ENCODE measurements around the gene FOXP4. TPM values are rescaled to one million over a fixed set of nuclear protein-coding genes. Genes with fewer than 3 reads are reported as not detected.

The FOXP4 gene
- polyA plus RNA-seq, 4 donors, result 13.8 to 150 (median 16.4) TPM

DNA sequence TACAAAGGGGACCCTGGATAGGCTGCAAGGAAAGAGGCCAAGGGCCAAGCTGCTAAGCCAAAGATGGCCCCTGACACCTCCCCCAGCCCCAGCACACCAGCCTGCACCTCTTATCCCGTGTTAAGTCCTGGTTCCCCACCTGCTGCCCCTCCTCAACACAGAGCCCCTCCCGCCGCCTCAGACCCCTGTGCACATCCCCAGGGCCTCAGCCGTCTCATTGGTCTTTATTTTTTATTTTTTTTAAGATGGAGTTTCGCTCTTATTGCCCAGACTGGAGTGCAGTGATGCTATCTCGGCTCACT lies 55.0 kb downstream of the FOXP4 start:
- DNase-seq, result no peak
- Histone ChIP-seq H3K4me3 (ENCODE audit: low read depth in 1 of 3, low read length in 3 of 3) (no peak overlapping the region), H3K27me3 (ENCODE audit: control insufficient read depth in 3 of 3, insufficient read depth in 3 of 3, low read length in 3 of 3) (no peaks in the 10 kb centered on the region), H3K27ac (ENCODE audit: low read depth in 1 of 3, low read length in 2 of 3) (no peak overlapping the region), H3K9me3 (ENCODE audit: control insufficient read depth in 2 of 2, insufficient read depth in 1 of 2, low read depth in 1 of 2, low read length in 1 of 2) (no peaks in the 10 kb centered on the region), H3K4me1 (ENCODE audit: control insufficient read depth in 3 of 3, insufficient read depth in 2 of 3, low read depth in 1 of 3, low read length in 2 of 3) (peaks cover 0 to 9% (median 0%) of the 10 kb centered on the region in 3 donors), H3K36me3 (ENCODE audit: control insufficient read depth in 3 of 3, insufficient read depth in 2 of 3, low read depth in 1 of 3, low read length in 3 of 3) (peaks cover 0 to 52% (median 10%) of the 10 kb centered on the region in 3 donors)
- WGBS, 3 donors, result 82 to 90% (median 89%) methylated on average over 6 of the region's 6 CpGs
- no peak for FAIRE-seq

- WGBS, 3 donors, result 31 to 65% (median 46%) methylated on average over 4 of the region's 4 CpGs
- no peak for DNase-seq
- H3K4me1 ChIP-seq (ENCODE audit: control insufficient read depth in 3 of 3, insufficient read depth in 2 of 3, low read depth in 1 of 3, low read length in 2 of 3), result peaks cover 0 to 9% (median 0%) of the 10 kb centered on the region in 3 donors
- no peak overlapping the region for H3K27ac ChIP-seq (ENCODE audit: low read depth in 1 of 3, low read length in 2 of 3)
- FAIRE-seq, result no peak
- H3K4me3 ChIP-seq (ENCODE audit: low read depth in 1 of 3, low read length in 3 of 3), result no peak overlapping the region
- H3K27me3 ChIP-seq (ENCODE audit: control insufficient read depth in 3 of 3, insufficient read depth in 3 of 3, low read length in 3 of 3), result no peaks in the 10 kb centered on the region
- H3K9me3 ChIP-seq (ENCODE audit: control insufficient read depth in 2 of 2, insufficient read depth in 1 of 2, low read depth in 1 of 2, low read length in 1 of 2), result no peaks in the 10 kb centered on the region
- H3K36me3 ChIP-seq (ENCODE audit: control insufficient read depth in 3 of 3, insufficient read depth in 2 of 3, low read depth in 1 of 3, low read length in 3 of 3), result peaks cover 0 to 40% (median 8%) of the 10 kb centered on the region in 3 donors
These were observed 56.2 kb downstream of the FOXP4 start for GRCh38 chr6:41602422-41602743.

DNA sequence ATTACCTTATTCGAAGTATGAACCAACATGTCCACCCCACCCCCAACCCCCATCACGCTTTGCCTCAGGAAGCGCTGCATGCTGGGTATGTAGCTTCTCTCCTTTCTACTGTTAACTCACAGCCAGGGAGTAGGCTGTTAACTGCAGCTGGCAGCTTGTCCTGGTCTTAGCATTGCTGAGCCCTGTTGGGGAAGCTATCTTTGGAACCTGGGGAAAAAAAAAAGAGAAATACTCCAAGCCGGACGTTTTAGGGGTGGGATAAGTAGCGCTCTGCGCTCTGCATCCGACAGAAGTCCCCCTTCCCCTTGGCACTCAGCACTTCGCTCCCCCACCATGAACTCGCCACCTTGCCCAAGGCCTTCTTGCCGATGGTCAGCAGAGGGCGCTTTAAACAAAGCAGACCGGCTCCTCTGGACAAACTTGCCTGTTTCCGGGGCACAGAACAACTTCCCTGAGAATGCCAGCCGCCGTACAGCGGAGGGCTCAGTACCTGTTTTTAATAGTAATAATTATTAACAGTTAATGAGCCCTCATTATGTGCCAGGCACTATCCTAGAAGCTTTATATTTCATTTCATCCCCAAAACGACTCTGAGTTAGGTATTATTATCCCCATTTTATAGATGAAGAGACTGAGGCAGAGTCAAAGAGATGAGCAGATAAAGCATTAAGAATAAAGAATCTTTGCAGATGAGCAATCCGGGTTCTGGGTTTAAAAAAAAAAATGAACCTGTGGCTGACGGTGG lies 56.9 kb downstream of the FOXP4 start:
- H3K4me3 ChIP-seq (ENCODE audit: low read depth in 1 of 3, low read length in 3 of 3), result no peak overlapping the region

GRCh38 chr6:41604006-41604405 lies 57.8 kb downstream of the FOXP4 start:
- FAIRE-seq, result no peak
- Histone ChIP-seq H3K9me3 (ENCODE audit: control insufficient read depth in 2 of 2, insufficient read depth in 1 of 2, low read depth in 1 of 2, low read length in 1 of 2) (no peaks in the 10 kb centered on the region), H3K27me3 (ENCODE audit: control insufficient read depth in 3 of 3, insufficient read depth in 3 of 3, low read length in 3 of 3) (no peaks in the 10 kb centered on the region), H3K4me3 (ENCODE audit: low read depth in 1 of 3, low read length in 3 of 3) (no peak overlapping the region), H3K36me3 (ENCODE audit: control insufficient read depth in 3 of 3, insufficient read depth in 2 of 3, low read depth in 1 of 3, low read length in 3 of 3) (peaks cover 0 to 24% (median under 1%) of the 10 kb centered on the region in 3 donors), H3K27ac (ENCODE audit: low read depth in 1 of 3, low read length in 2 of 3) (no peak overlapping the region), H3K4me1 (ENCODE audit: control insufficient read depth in 3 of 3, insufficient read depth in 2 of 3, low read depth in 1 of 3, low read length in 2 of 3) (peaks cover 0 to 9% (median 0%) of the 10 kb centered on the region in 3 donors)
- WGBS, 3 donors, result 63 to 83% (median 73%) methylated on average over 5 of the region's 5 CpGs
- DNase-seq, result no peak

More for the DNA sequence above, 56.9 kb downstream of the FOXP4 start:
- H3K27ac ChIP-seq (ENCODE audit: low read depth in 1 of 3, low read length in 2 of 3), result peak overlapping the region in 1 of 3 donors; percentile 27
- H3K36me3 ChIP-seq (ENCODE audit: control insufficient read depth in 3 of 3, insufficient read depth in 2 of 3, low read depth in 1 of 3, low read length in 3 of 3), result peaks cover 0 to 33% (median 8%) of the 10 kb centered on the region in 3 donors
- H3K4me1 ChIP-seq (ENCODE audit: control insufficient read depth in 3 of 3, insufficient read depth in 2 of 3, low read depth in 1 of 3, low read length in 2 of 3), result peaks cover 0 to 9% (median 0%) of the 10 kb centered on the region in 3 donors
- no peaks in the 10 kb centered on the region for H3K9me3 ChIP-seq (ENCODE audit: control insufficient read depth in 2 of 2, insufficient read depth in 1 of 2, low read depth in 1 of 2, low read length in 1 of 2)
- no peak for FAIRE-seq
- DNase-seq, result peak; percentile 82 to 91
- 5 to 6% (median 6%) methylated on average over 20 of the region's 20 CpGs for WGBS, 3 donors
- no peaks in the 10 kb centered on the region for H3K27me3 ChIP-seq (ENCODE audit: control insufficient read depth in 3 of 3, insufficient read depth in 3 of 3, low read length in 3 of 3)

- Histone ChIP-seq H3K36me3 (ENCODE audit: control insufficient read depth in 3 of 3, insufficient read depth in 2 of 3, low read depth in 1 of 3, low read length in 3 of 3) (peaks cover 0 to 7% (median 0%) of the 10 kb centered on the region in 3 donors), H3K4me3 (ENCODE audit: low read depth in 1 of 3, low read length in 3 of 3) (no peak overlapping the region), H3K27ac (ENCODE audit: low read depth in 1 of 3, low read length in 2 of 3) (no peak overlapping the region), H3K9me3 (ENCODE audit: control insufficient read depth in 2 of 2, insufficient read depth in 1 of 2, low read depth in 1 of 2, low read length in 1 of 2) (no peaks in the 10 kb centered on the region), H3K4me1 (ENCODE audit: control insufficient read depth in 3 of 3, insufficient read depth in 2 of 3, low read depth in 1 of 3, low read length in 2 of 3) (peaks cover 0 to 9% (median 0%) of the 10 kb centered on the region in 3 donors), H3K27me3 (ENCODE audit: control insufficient read depth in 3 of 3, insufficient read depth in 3 of 3, low read length in 3 of 3) (no peaks in the 10 kb centered on the region)
- no peak for FAIRE-seq
- WGBS, 3 donors, result 20 to 70% (median 38%) methylated on average over 3 of the region's 3 CpGs
- no peak for DNase-seq
These were observed 59.5 kb downstream of the FOXP4 start for GRCh38 chr6:41605649-41606048.

- Histone ChIP-seq H3K9me3 (ENCODE audit: control insufficient read depth in 2 of 2, insufficient read depth in 1 of 2, low read depth in 1 of 2, low read length in 1 of 2) (no peaks in the 10 kb centered on the region), H3K36me3 (ENCODE audit: control insufficient read depth in 3 of 3, insufficient read depth in 2 of 3, low read depth in 1 of 3, low read length in 3 of 3) (no peaks in the 10 kb centered on the region), H3K4me3 (ENCODE audit: low read depth in 1 of 3, low read length in 3 of 3) (no peak overlapping the region), H3K27ac (ENCODE audit: low read depth in 1 of 3, low read length in 2 of 3) (no peak overlapping the region), H3K27me3 (ENCODE audit: control insufficient read depth in 3 of 3, insufficient read depth in 3 of 3, low read length in 3 of 3) (no peaks in the 10 kb centered on the region), H3K4me1 (ENCODE audit: control insufficient read depth in 3 of 3, insufficient read depth in 2 of 3, low read depth in 1 of 3, low read length in 2 of 3) (peaks cover 0 to 9% (median 0%) of the 10 kb centered on the region in 3 donors)
- FAIRE-seq (no peak), DNase-seq (no peak)
- 81 to 96% (median 85%) methylated on average over 5 of the region's 5 CpGs for WGBS, 3 donors
These were observed 60.9 kb downstream of the FOXP4 start for GRCh38 chr6:41607036-41607435.

DNA sequence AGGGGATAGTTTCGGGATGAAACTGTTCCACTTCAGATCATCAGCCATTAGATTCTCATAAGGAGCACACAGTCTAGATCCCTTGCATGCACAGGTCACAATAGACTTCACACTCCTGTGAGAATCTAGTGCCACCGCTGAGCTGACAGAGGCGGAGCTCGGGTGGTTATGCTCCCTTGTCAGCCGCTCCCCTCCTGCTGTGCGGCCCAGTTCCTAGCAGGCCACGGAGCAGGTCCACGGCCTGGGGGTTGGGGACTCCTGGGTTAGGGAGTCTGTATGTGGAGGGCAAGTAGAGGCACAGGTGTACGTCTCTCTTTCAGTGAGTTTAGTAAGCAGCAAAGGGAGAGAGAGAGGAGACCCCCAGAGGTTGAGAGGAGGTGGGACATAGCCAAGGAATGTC lies 61.6 kb downstream of the FOXP4 start:
- DNase-seq (no peak), FAIRE-seq (no peak)
- Histone ChIP-seq H3K36me3 (ENCODE audit: control insufficient read depth in 3 of 3, insufficient read depth in 2 of 3, low read depth in 1 of 3, low read length in 3 of 3) (no peaks in the 10 kb centered on the region), H3K9me3 (ENCODE audit: control insufficient read depth in 2 of 2, insufficient read depth in 1 of 2, low read depth in 1 of 2, low read length in 1 of 2) (no peaks in the 10 kb centered on the region), H3K4me1 (ENCODE audit: control insufficient read depth in 3 of 3, insufficient read depth in 2 of 3, low read depth in 1 of 3, low read length in 2 of 3) (peaks cover 0 to 3% (median 0%) of the 10 kb centered on the region in 3 donors), H3K4me3 (ENCODE audit: low read depth in 1 of 3, low read length in 3 of 3) (no peak overlapping the region), H3K27me3 (ENCODE audit: control insufficient read depth in 3 of 3, insufficient read depth in 3 of 3, low read length in 3 of 3) (no peaks in the 10 kb centered on the region), H3K27ac (ENCODE audit: low read depth in 1 of 3, low read length in 2 of 3) (no peak overlapping the region)
- WGBS, 3 donors, result 71 to 80% (median 74%) methylated on average over 9 of the region's 9 CpGs

- DNase-seq (no peak), FAIRE-seq (no peak)
- 80 to 82% (median 81%) methylated on average over 11 of the region's 11 CpGs for whole genome bisulfite sequencing, 3 donors
- H3K9me3 ChIP-seq (ENCODE audit: control insufficient read depth in 2 of 2, insufficient read depth in 1 of 2, low read depth in 1 of 2, low read length in 1 of 2), result peaks cover 0 to 3% of the 10 kb centered on the region in 2 donors
- no peaks in the 10 kb centered on the region for H3K4me1 ChIP-seq (ENCODE audit: control insufficient read depth in 3 of 3, insufficient read depth in 2 of 3, low read depth in 1 of 3, low read length in 2 of 3)
- H3K36me3 ChIP-seq (ENCODE audit: control insufficient read depth in 3 of 3, insufficient read depth in 2 of 3, low read depth in 1 of 3, low read length in 3 of 3), result no peaks in the 10 kb centered on the region
- H3K4me3 ChIP-seq (ENCODE audit: low read depth in 1 of 3, low read length in 3 of 3), result no peak overlapping the region
- no peak overlapping the region for H3K27ac ChIP-seq (ENCODE audit: low read depth in 1 of 3, low read length in 2 of 3)
- no peaks in the 10 kb centered on the region for H3K27me3 ChIP-seq (ENCODE audit: control insufficient read depth in 3 of 3, insufficient read depth in 3 of 3, low read length in 3 of 3)
These were observed 62.4 kb downstream of the FOXP4 start for GRCh38 chr6:41608443-41609151.
